Measurements from ENCODE around the gene ABCB8. TPM values are rescaled to one million over a fixed set of nuclear protein-coding genes. Genes with fewer than 3 reads are reported as not detected.
A peak's percentile ranks its signal among the peaks of the same experiment; 100 is the strongest.

ABCB8 gene
- total and polyA plus RNA-seq, 9 of the 15 experiments (the other 6 are each of a cell fraction or from before 2014, with no cell fraction given): 7.6 to 106 (median 36.3) TPM

GRCh38 chr7:151080522-151081169, 52.4 kb downstream of the ABCB8 start, which contains the start of gene FASTK (continued):
- TF ChIP-seq SLC30A9 (CRISPR knock-in tag; IDR thresholded peaks at IDR 0.05) (no peak), MAFG (tag; conservative IDR thresholded peaks at IDR 0.05) (no peak), MEF2D (tag; conservative IDR thresholded peaks at IDR 0.05; ENCODE audit: low read depth) (no peak), THAP12 (CRISPR knock-in tag; IDR thresholded peaks at IDR 0.05) (peak; percentile 86; the same call in 1 of the 2 replicates), CTBP1 (IDR thresholded peaks at IDR 0.05; ENCODE audit: borderline replicate concordance) (peak; percentile 63), KLF13 (tag; IDR thresholded peaks at IDR 0.05; ENCODE audit: borderline replicate concordance, low read depth) (no peak), PHB (CRISPR knock-in tag; IDR thresholded peaks at IDR 0.05) (peak; percentile 85; the same call in 1 of the 2 replicates), ZNF274 (IDR thresholded peaks at IDR 0.05; ENCODE audit: borderline replicate concordance, low read depth, low read length) (peak; percentile 50; the same call in 1 of the 2 replicates), ZBTB40 (IDR thresholded peaks at IDR 0.05) (no peak), ZBTB40 (CRISPR knock-in tag; IDR thresholded peaks at IDR 0.05) (no peak), SAP30 (IDR thresholded peaks at IDR 0.05; ENCODE audit: borderline replicate concordance, insufficient read depth, low read depth, low read length, poor library complexity, severe bottlenecking) (no peak), FIP1L1 (IDR thresholded peaks at IDR 0.05; ENCODE audit: low read depth, low read length, poor library complexity, severe bottlenecking) (peak; percentile 22), MED1 (CRISPR knock-in tag; IDR thresholded peaks at IDR 0.05; ENCODE audit: borderline replicate concordance) (no peak), TGIF2 (CRISPR knock-in tag; IDR thresholded peaks at IDR 0.05) (no peak; the same call in 1 of the 2 replicates), TAL1 (IDR thresholded peaks at IDR 0.05) (no peak), ZNF586 (CRISPR knock-in tag; conservative IDR thresholded peaks at IDR 0.05) (no peak), RFX7 (CRISPR knock-in tag; IDR thresholded peaks at IDR 0.05) (peak; percentile 83; the same call in 1 of the 2 replicates), TCF7L2 (IDR thresholded peaks at IDR 0.05; ENCODE audit: low read depth, low read length) (no peak)

All from K562 (cell line).